WTC11 (cell line): Measurements from ENCODE around the gene KCNK16.
A peak's percentile ranks its signal among the peaks of the same experiment; 100 is the strongest.

Experiments used
- CTCF ChIP-seq: fragments of 200-600 bp; IDR thresholded peaks from 2 replicates; pipeline ENCODE4 v1.8.0; 2022; ENCODE audit warnings: antibody characterized with exemption
- ESRRA ChIP-seq: sonication (generic); formaldehyde crosslinking; IDR thresholded peaks from 2 replicates; pipeline ENCODE4 v1.8.1; 2022; ENCODE audit warnings: mild to moderate bottlenecking, missing genetic modification reagents, borderline replicate concordance

GRCh38 chr6:39361657-39362486 is 39.4 kb upstream of the KCNK16 start:
- TF ChIP-seq ESRRA (no peak), CTCF (peak; percentile 64; the same call in 1 of the 2 replicates)
